GM19351 (cell line): ENCODE measurements around the gene ZNF684.
"Not testable (repeated sequence)": the region's sequence is repeated elsewhere in the genome, so short reads cannot be mapped to it uniquely, and the experiment has no call there.

ENCODE experiments used
- ATAC-seq: cut with Tn5 transposase; IDR thresholded peaks from one replicate; pipeline ENCODE4 v1.9.1; 2021; ENCODE audit warnings: mild to moderate bottlenecking, moderate library complexity; ENCODE audit not compliant: unreplicated experiment

The ZNF684 gene

DNA sequence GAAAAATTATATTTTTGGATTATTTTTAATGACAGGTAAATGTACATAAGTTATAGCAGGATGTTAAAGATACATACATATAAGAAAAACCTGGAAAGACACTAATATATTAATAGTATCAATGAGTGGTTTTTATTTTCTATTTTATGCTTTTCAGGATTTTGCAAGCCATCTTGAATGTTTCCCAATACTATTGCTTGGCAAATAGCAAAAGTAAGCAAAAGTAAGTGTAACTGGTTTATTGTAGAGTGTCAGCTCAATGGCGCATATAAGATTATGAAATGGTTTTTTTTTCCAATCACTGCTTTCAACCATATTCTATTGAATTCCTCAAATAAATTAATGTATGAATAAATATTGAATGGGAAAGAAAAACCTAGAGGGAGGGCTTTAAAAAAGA is 36.4 kb downstream of the ZNF684 start:
- ATAC-seq: no peak

DNA sequence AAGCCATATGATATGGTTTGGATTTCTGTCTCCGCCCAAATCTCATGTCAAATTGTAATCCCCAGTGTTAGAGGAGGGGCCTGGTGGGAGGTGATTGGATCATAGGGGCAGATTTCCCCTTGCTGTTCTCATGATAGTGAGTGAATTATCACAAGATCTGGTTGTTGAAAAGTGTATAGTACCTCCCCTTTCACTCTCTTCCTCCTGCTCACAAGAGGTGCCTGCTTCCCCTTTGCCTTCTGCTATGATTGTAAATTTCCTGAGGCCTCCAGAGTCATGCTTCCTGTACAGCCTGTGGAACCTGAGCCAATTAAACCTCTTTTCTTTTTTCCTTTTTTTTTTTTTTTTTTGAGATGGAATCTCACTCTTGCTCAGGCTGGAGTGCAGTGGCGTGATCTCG is 43.4 kb downstream of the ZNF684 start:
- not testable (repeated sequence) for ATAC-seq

DNA sequence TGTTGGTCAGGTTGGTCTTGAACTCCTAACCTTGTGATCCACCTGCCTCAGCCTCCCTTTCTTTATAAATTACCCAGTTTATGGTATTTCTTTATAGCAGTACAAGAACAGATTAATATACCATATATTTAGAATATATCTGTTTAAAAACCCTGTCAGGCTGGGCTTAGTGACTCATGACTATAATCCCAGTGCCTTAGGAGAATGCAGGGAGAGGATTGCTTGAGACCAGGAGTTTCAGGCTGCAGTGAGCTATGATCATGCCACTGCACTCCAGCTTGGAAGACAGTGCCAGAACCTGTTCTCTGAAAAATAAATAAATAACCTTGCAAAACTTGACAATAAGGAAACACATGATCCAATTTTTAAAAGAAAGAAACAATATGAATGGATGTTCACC is 43.9 kb downstream of the ZNF684 start:
- ATAC-seq: no peak

GRCh38 chr1:40582116-40582515 is 50.7 kb downstream of the ZNF684 start:
- no peak for ATAC-seq

DNA sequence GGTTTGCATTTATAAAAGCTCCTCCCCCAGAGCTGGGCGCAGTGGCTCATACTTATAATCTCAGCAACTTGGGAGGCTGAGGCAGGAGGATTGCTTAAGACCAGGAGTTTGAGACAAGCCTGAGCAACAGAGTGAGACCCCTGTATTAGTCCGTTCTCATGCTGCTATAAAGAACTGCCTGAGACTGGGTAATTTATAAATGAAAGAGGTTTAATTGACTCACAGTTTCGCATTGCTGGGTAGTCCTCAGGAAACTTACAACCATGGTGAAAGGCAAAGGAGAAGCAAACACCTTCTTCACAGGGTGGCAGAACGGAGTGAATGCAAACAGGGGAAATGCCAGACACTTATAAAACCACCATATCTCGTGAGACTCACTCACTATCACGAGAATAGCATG is 52.5 kb downstream of the ZNF684 start:
- ATAC-seq: no peak

GRCh38 chr1:40588586-40588985 is 57.1 kb downstream of the ZNF684 start:
- no peak for ATAC-seq

GRCh38 chr1:40592107-40592803 is 60.8 kb downstream of the ZNF684 start:
- ATAC-seq: no peak

DNA sequence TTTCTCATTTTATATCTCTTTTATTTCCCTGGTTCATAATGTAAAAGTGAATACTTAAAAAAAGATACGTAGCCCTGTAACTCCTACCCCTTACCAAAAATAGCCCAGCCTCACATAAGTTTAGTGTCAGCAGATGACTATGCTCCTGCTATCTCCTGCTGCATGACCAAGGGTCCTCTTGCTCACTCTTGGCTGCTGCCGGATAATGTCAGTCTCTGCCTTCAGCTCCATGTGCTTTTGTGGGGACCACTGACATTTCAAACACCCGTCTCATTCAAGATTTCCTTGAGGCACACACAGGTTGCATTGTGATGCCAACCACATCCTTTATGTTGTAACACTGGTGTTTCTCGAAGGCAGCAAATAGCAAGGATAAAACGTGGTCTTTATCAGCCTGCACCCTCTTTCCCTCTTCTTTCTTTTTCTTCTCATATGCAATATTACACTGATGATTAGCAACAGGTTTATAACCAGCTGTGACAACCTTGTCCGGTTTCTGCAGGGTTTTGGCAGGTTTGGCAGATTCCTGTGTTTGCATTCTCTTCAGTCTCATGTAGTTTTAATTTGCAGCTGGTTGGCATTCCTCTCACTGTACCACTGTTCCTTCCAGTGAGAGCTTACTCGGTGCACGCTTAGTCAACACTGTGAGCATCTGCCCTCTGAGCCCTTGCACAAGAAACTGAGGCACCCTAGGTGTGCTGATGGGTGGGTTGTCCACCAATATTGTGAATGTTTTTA is 62.2 kb downstream of the ZNF684 start:
- no peak for ATAC-seq

GRCh38 chr1:40594187-40594531 is 62.7 kb downstream of the ZNF684 start:
- no peak for ATAC-seq

- no peak for ATAC-seq
Observed at GRCh38 chr1:40595623-40596022, 64.2 kb downstream of the ZNF684 start.
